Sciatic nerve (tissue), 2 donors: ENCODE measurements around the gene COL25A1. TPM values are rescaled to one million over a fixed set of nuclear protein-coding genes. Genes with fewer than 3 reads are reported as not detected.

Experiments
- ATAC-seq: fragments of 200-7000 bp; cut with Tn5 transposase; one replicate; pipeline ENCODE4 v1.9.1; 2020; ENCODE audit warnings: mild to moderate bottlenecking, moderate library complexity
- DNase-seq: peaks from one replicate; pipeline ENCODE4 v3.0.0-alpha.2; 2020; ENCODE audit warnings: low spot score
- intact Hi-C: fragments of 100-400 bp; cut with DNase I; formaldehyde crosslinking; loops from one replicate; pipeline ENCODE4 v1.14.2; 2022
- total RNA-seq: library from RNA; stranded (reverse); fragmentation: NEBNext Ultra II Directional; extraction: Animal tissue kit (Norgen Biotek cat#: 25700); gene quantifications from one replicate; pipeline ENCODE4 v1.2.1, GENCODE V29; 2021
- donor health status: DM: no; HTN: no; CAD: no.
- donor health status: DM: no; HTN: no; CAD: no.

Gene COL25A1
- total RNA-seq, 1 donor from 2014 or later, result 6.2 TPM

GRCh38 chr4:108787724-108788123 is 514.7 kb downstream of the COL25A1 start:
- intact Hi-C loops, result no loop called here
- DNase-seq, result no peak
- ATAC-seq, result no peak

- no peak for ATAC-seq
- no peak for DNase-seq
- intact Hi-C loops, result no loop called here
Observed at GRCh38 chr4:108787106-108787505, 515.4 kb downstream of the COL25A1 start.

GRCh38 chr4:108786351-108786750 is 516.1 kb downstream of the COL25A1 start:
- no peak for ATAC-seq
- no peak for DNase-seq
- intact Hi-C loops, result no loop called here

GRCh38 chr4:108783665-108784463 is 518.6 kb downstream of the COL25A1 start:
- DNase-seq, result no peak
- intact Hi-C loops, result no loop called here
- no peak for ATAC-seq

- intact Hi-C loops, result no loop called here
- no peak for ATAC-seq
Observed at GRCh38 chr4:108779958-108780357, 522.5 kb downstream of the COL25A1 start.

GRCh38 chr4:108777388-108777787 is 525.1 kb downstream of the COL25A1 start:
- intact Hi-C loops, result no loop called here
- no peak for ATAC-seq

More at GRCh38 chr4:108779958-108780357, 522.5 kb downstream of the COL25A1 start:
- DNase-seq, result no peak

GRCh38 chr4:108775921-108776320 is 526.5 kb downstream of the COL25A1 start:
- ATAC-seq, result no peak
- no peak for DNase-seq
- intact Hi-C loops, result no loop called here

More at GRCh38 chr4:108777388-108777787, 525.1 kb downstream of the COL25A1 start:
- DNase-seq, result no peak

GRCh38 chr4:108774809-108775530 is 527.5 kb downstream of the COL25A1 start:
- no peak for DNase-seq
- intact Hi-C loops, result no loop called here
- peak; percentile 50 for ATAC-seq

- intact Hi-C loops, result no loop called here
- ATAC-seq (no peak), DNase-seq (no peak)
Observed at GRCh38 chr4:108772402-108772801, 530.1 kb downstream of the COL25A1 start.

- intact Hi-C loops, result no loop called here
- ATAC-seq, result no peak
Observed at GRCh38 chr4:108766058-108766457, 536.4 kb downstream of the COL25A1 start.

GRCh38 chr4:108763986-108764385 is 538.5 kb downstream of the COL25A1 start:
- ATAC-seq (no peak), DNase-seq (no peak)
- intact Hi-C loops, result no loop called here

More at GRCh38 chr4:108766058-108766457, 536.4 kb downstream of the COL25A1 start:
- no peak for DNase-seq

GRCh38 chr4:108763226-108763593 is 539.2 kb downstream of the COL25A1 start:
- no peak for ATAC-seq
- DNase-seq, result no peak
- intact Hi-C loops, result no loop called here

GRCh38 chr4:108762559-108763225 is 539.8 kb downstream of the COL25A1 start, which contains the start of gene ETNPPL:
TSS of gene ETNPPL (minus strand) at chr4:108763053. CDS start at chr4:108762898, 155 bp downstream.
- ATAC-seq (peak; percentile 67), DNase-seq (no peak)
- intact Hi-C loops, result no loop called here

Other genes starting within 250 kb of the COL25A1 start
- 46.7 TPM for gene SEC24B, start 131.2 kb upstream of the COL25A1 start, total RNA-seq